HG03064 (cell line): Measurements from ENCODE around the gene ADCY1.

Experiments
- ATAC-seq: cut with Tn5 transposase; IDR thresholded peaks from one replicate; pipeline ENCODE4 v1.9.1; 2021; ENCODE audit warnings: low read depth; ENCODE audit not compliant: unreplicated experiment

The ADCY1 gene

GRCh38 chr7:45649560-45650346 is 75.6 kb downstream of the ADCY1 start:
- ATAC-seq: no peak

- ATAC-seq: no peak
Observed at GRCh38 chr7:45650404-45651394, 76.5 kb downstream of the ADCY1 start.

GRCh38 chr7:45651540-45651939 is 77.4 kb downstream of the ADCY1 start:
- no peak for ATAC-seq

- ATAC-seq: no peak
Observed at GRCh38 chr7:45652630-45653029, 78.5 kb downstream of the ADCY1 start.

- ATAC-seq: no peak
Observed at GRCh38 chr7:45653209-45653907, 79.2 kb downstream of the ADCY1 start.

GRCh38 chr7:45654341-45654740 is 80.2 kb downstream of the ADCY1 start:
- no peak for ATAC-seq

GRCh38 chr7:45655539-45655938 is 81.4 kb downstream of the ADCY1 start:
- no peak for ATAC-seq

GRCh38 chr7:45656431-45656830 is 82.3 kb downstream of the ADCY1 start:
- no peak for ATAC-seq

- ATAC-seq: no peak
Observed at GRCh38 chr7:45657136-45657889, 83.1 kb downstream of the ADCY1 start.

- no peak for ATAC-seq
Observed at GRCh38 chr7:45657890-45658715, 83.9 kb downstream of the ADCY1 start.

- no peak for ATAC-seq
Observed at GRCh38 chr7:45658716-45659495, 84.7 kb downstream of the ADCY1 start.

- ATAC-seq: no peak
Observed at GRCh38 chr7:45659496-45660139, 85.5 kb downstream of the ADCY1 start.

GRCh38 chr7:45660201-45660900 is 86.2 kb downstream of the ADCY1 start:
- ATAC-seq: no peak

GRCh38 chr7:45660901-45661211 is 86.7 kb downstream of the ADCY1 start:
- no peak for ATAC-seq

GRCh38 chr7:45661302-45661995 is 87.3 kb downstream of the ADCY1 start:
- no peak for ATAC-seq

- ATAC-seq: no peak
Observed at GRCh38 chr7:45662018-45662417, 87.8 kb downstream of the ADCY1 start.

GRCh38 chr7:45662540-45663166 is 88.5 kb downstream of the ADCY1 start:
- ATAC-seq: no peak
